Measurements from ENCODE around the gene KLHDC1.
"Not testable (repeated sequence)": the region's sequence is repeated elsewhere in the genome, so short reads cannot be mapped to it uniquely, and the experiment has no call there.

The KLHDC1 gene

GRCh38 chr14:49727171-49727570, 34.3 kb downstream of the KLHDC1 start:
- no peak for DNase-seq (ENCODE audit: low read depth)

- DNase-seq (ENCODE audit: low read depth), result no peak
Measured at GRCh38 chr14:49732896-49733295, 40.0 kb downstream of the KLHDC1 start.

GRCh38 chr14:49733836-49734235, 40.9 kb downstream of the KLHDC1 start:
- no peak for DNase-seq (ENCODE audit: low read depth)

- not testable (repeated sequence) for DNase-seq (ENCODE audit: low read depth)
Measured at GRCh38 chr14:49735669-49736068, 42.7 kb downstream of the KLHDC1 start.

GRCh38 chr14:49745191-49745590, 52.3 kb downstream of the KLHDC1 start:
- no peak for DNase-seq (ENCODE audit: low read depth)

GRCh38 chr14:49746476-49746875, 53.6 kb downstream of the KLHDC1 start:
- not testable (repeated sequence) for DNase-seq (ENCODE audit: low read depth)

- no peak for DNase-seq (ENCODE audit: low read depth)
Measured at GRCh38 chr14:49754570-49755097, 61.7 kb downstream of the KLHDC1 start.

GRCh38 chr14:49755378-49755777, 62.5 kb downstream of the KLHDC1 start:
- no peak for DNase-seq (ENCODE audit: low read depth)

- DNase-seq (ENCODE audit: low read depth), result no peak
Measured at GRCh38 chr14:49761839-49762551, 69.1 kb downstream of the KLHDC1 start.

- DNase-seq (ENCODE audit: low read depth), result no peak
Measured at GRCh38 chr14:49766839-49767238, 73.9 kb downstream of the KLHDC1 start.

- DNase-seq (ENCODE audit: low read depth), result no peak
Measured at GRCh38 chr14:49767270-49767570, 74.3 kb downstream of the KLHDC1 start.

- DNase-seq (ENCODE audit: low read depth), result peak; percentile 38
Measured at GRCh38 chr14:49767571-49768300, 74.8 kb downstream of the KLHDC1 start, which contains the start of gene KLHDC2. KLHDC2 (plus strand) TSS chr14:49768153; CDS start chr14:49768469, 316 bp downstream.

GRCh38 chr14:49768301-49769121, 75.6 kb downstream of the KLHDC1 start:
- DNase-seq (ENCODE audit: low read depth), result peak; percentile 11

- no peak for DNase-seq (ENCODE audit: low read depth)
Measured at GRCh38 chr14:49769171-49769570, 76.3 kb downstream of the KLHDC1 start.

GRCh38 chr14:49769581-49770211, 76.8 kb downstream of the KLHDC1 start:
- no peak for DNase-seq (ENCODE audit: low read depth)

- DNase-seq (ENCODE audit: low read depth), result no peak
Measured at GRCh38 chr14:49770212-49770817, 77.4 kb downstream of the KLHDC1 start.

- DNase-seq (ENCODE audit: low read depth), result not testable (repeated sequence)
Measured at GRCh38 chr14:49771691-49772090, 78.8 kb downstream of the KLHDC1 start.

GRCh38 chr14:49774106-49774505, 81.2 kb downstream of the KLHDC1 start:
- no peak for DNase-seq (ENCODE audit: low read depth)

GRCh38 chr14:49778421-49778820, 85.5 kb downstream of the KLHDC1 start:
- DNase-seq (ENCODE audit: low read depth), result no peak

- DNase-seq (ENCODE audit: low read depth), result not testable (repeated sequence)
Measured at GRCh38 chr14:49781040-49781439, 88.1 kb downstream of the KLHDC1 start.

GRCh38 chr14:49783394-49784014, 90.6 kb downstream of the KLHDC1 start:
- DNase-seq (ENCODE audit: low read depth), result no peak
